ENCODE results near the gene DCN.
A peak's percentile ranks its signal among the peaks of the same experiment; 100 is the strongest.

Gene DCN

DNA sequence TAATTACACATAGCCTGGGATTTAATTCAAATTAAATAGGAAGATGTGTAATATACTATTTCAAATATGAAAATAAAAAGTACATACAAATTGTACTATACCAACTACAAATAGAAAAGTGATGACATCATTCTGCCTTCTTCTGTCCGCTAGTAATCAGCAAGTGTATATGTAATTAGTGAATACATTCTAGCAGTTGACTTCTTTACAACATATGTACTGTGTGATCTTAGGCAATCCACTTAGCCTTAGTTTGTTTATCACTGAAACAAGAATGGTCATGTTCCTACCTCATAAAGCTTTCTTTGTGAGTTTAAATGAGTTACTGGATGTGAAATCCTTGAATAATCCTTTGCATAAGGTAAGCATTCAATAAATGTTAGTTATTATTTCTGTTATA is 63.5 kb downstream of the DCN start:
- no CpG with 5 or more reads among the region's 1 CpG for WGBS (ENCODE audit: insufficient coverage, insufficient read length)

GRCh38 chr12:91113621-91114020 is 69.0 kb downstream of the DCN start:
- Histone ChIP-seq H3K4me3 (ENCODE audit: low read length) (no peak overlapping the region), H3K36me3 (ENCODE audit: control insufficient read depth, insufficient read depth, low read length) (no peaks in the 10 kb centered on the region), H3K9me3 (ENCODE audit: control insufficient read depth, insufficient read depth, low read length) (no peaks in the 10 kb centered on the region), H3K27me3 (ENCODE audit: control insufficient read depth, insufficient read depth, low read length) (no peaks in the 10 kb centered on the region), H3K4me1 (ENCODE audit: control insufficient read depth, insufficient read depth, low read length) (no peaks in the 10 kb centered on the region; the same call in 1 of the 2 replicates), H3K27ac (ENCODE audit: low read length) (no peak overlapping the region)
- WGBS (ENCODE audit: insufficient coverage, insufficient read length), result no CpG with 5 or more reads among the region's 6 CpGs
- DNase-seq (ENCODE audit: low read depth, low spot score), result no peak

More for the DNA sequence above, 63.5 kb downstream of the DCN start:
- Histone ChIP-seq H3K36me3 (ENCODE audit: control insufficient read depth, insufficient read depth, low read length) (no peaks in the 10 kb centered on the region), H3K27ac (ENCODE audit: low read length) (no peak overlapping the region), H3K27me3 (ENCODE audit: control insufficient read depth, insufficient read depth, low read length) (no peaks in the 10 kb centered on the region), H3K4me1 (ENCODE audit: control insufficient read depth, insufficient read depth, low read length) (no peaks in the 10 kb centered on the region), H3K4me3 (ENCODE audit: low read length) (no peak overlapping the region), H3K9me3 (ENCODE audit: control insufficient read depth, insufficient read depth, low read length) (no peaks in the 10 kb centered on the region)
- DNase-seq (ENCODE audit: low read depth, low spot score), result no peak

GRCh38 chr12:91111366-91112325 is 71.0 kb downstream of the DCN start, which contains the start of gene LUM:
Gene LUM, minus strand, starts transcription at chr12:91111494. Its CDS starts 2,515 bp downstream, at chr12:91108979.
- DNase-seq (ENCODE audit: low read depth, low spot score), result no peak
- WGBS (ENCODE audit: insufficient coverage, insufficient read length), result no CpG with 5 or more reads among the region's 7 CpGs
- H3K36me3 ChIP-seq (ENCODE audit: control insufficient read depth, insufficient read depth, low read length), result no peaks in the 10 kb centered on the region

DNA sequence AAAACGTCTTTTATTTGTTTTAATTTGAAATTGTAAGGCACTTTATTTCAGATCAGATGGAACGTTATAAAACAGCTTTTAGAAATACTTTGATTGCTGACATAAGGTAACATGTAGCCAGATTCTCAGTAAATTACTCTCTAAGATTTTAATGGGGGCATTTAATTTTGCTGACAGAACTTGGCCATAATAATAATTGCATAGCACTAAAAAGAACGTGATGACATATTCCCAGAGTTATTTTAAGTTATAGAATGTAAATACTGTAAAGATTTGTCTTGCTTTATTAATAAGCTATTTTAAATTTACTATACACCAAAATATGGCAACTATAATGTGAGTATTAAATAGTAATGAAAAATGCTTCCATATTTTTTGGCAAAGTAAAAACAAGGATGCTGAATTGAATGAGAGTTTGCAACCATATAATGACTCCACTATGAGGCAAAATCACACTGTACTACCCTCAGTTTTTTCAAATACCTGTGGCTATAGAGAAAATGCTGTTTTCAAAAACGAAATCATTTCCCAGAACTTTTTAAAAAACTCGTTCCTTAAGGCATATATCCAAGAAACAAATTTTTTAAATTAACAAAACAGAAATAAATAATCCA is 72.2 kb downstream of the DCN start:
- Histone ChIP-seq H3K9me3 (ENCODE audit: control insufficient read depth, insufficient read depth, low read length) (no peaks in the 10 kb centered on the region), H3K4me1 (ENCODE audit: control insufficient read depth, insufficient read depth, low read length) (no peaks in the 10 kb centered on the region; the same call in 1 of the 2 replicates), H3K27me3 (ENCODE audit: control insufficient read depth, insufficient read depth, low read length) (no peaks in the 10 kb centered on the region), H3K36me3 (ENCODE audit: control insufficient read depth, insufficient read depth, low read length) (no peaks in the 10 kb centered on the region), H3K4me3 (ENCODE audit: low read length) (no peak overlapping the region), H3K27ac (ENCODE audit: low read length) (no peak overlapping the region)
- WGBS (ENCODE audit: insufficient coverage, insufficient read length), result no CpG with 5 or more reads among the region's 5 CpGs
- DNase-seq (ENCODE audit: low read depth, low spot score), result no peak

More at GRCh38 chr12:91111366-91112325, 71.0 kb downstream of the DCN start, which contains the start of gene LUM:
- H3K27ac ChIP-seq (ENCODE audit: low read length), result no peak within 1 kb of the TSS
- H3K4me1 ChIP-seq (ENCODE audit: control insufficient read depth, insufficient read depth, low read length), result no peaks in the 10 kb centered on the region; the same call in 1 of the 2 replicates
- no peaks in the 10 kb centered on the region for H3K27me3 ChIP-seq (ENCODE audit: control insufficient read depth, insufficient read depth, low read length)
- no peaks in the 10 kb centered on the region for H3K9me3 ChIP-seq (ENCODE audit: control insufficient read depth, insufficient read depth, low read length)
- no peak within 1 kb of the TSS for H3K4me3 ChIP-seq (ENCODE audit: low read length)

DNA sequence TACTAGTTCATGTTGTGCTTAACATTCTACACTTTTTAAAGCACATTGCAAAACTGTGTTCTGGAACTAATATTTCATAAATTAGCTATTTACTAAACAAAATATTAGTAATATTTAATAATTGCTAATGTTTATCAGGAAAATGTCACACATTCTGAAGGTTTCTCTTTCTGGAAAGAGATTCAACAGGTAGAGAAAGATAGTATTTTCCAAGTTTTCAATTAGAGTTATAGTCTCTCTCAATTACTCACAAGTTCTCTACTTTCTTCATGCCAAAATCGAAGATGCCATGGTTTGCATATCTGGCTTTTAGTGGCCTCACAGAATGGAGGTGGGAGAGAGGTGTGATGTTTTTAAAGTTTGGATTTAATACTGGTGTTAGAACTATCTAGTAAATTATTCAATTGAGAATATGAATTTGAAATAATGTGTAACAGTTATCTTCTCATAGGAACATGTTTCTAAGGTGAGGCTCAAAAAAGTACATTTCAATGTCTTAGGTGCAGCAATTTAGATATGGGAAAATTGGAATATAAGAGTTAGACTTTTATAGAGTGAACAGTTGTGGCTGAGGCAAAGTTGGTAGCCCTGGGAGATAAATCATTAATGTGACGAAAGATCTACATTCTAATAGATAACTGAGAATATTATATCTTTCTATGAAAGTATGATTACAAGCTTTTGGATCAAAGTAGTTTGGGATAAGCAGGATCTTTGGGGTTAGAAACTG is 72.9 kb downstream of the DCN start:
- Histone ChIP-seq H3K27me3 (ENCODE audit: control insufficient read depth, insufficient read depth, low read length) (no peaks in the 10 kb centered on the region), H3K4me3 (ENCODE audit: low read length) (no peak overlapping the region), H3K4me1 (ENCODE audit: control insufficient read depth, insufficient read depth, low read length) (no peaks in the 10 kb centered on the region; the same call in 1 of the 2 replicates), H3K27ac (ENCODE audit: low read length) (no peak overlapping the region), H3K9me3 (ENCODE audit: control insufficient read depth, insufficient read depth, low read length) (no peaks in the 10 kb centered on the region), H3K36me3 (ENCODE audit: control insufficient read depth, insufficient read depth, low read length) (no peaks in the 10 kb centered on the region)
- no peak for DNase-seq (ENCODE audit: low read depth, low spot score)
- WGBS (ENCODE audit: insufficient coverage, insufficient read length), result no CpG with 5 or more reads among the region's 2 CpGs

- DNase-seq (ENCODE audit: low read depth, low spot score), result peak; percentile 22
- Histone ChIP-seq H3K27me3 (ENCODE audit: control insufficient read depth, insufficient read depth, low read length) (no peaks in the 10 kb centered on the region), H3K4me3 (ENCODE audit: low read length) (no peak overlapping the region), H3K36me3 (ENCODE audit: control insufficient read depth, insufficient read depth, low read length) (no peaks in the 10 kb centered on the region), H3K4me1 (ENCODE audit: control insufficient read depth, insufficient read depth, low read length) (no peaks in the 10 kb centered on the region; the same call in 1 of the 2 replicates), H3K9me3 (ENCODE audit: control insufficient read depth, insufficient read depth, low read length) (no peaks in the 10 kb centered on the region), H3K27ac (ENCODE audit: low read length) (no peak overlapping the region)
- no CpG with 5 or more reads among the region's 7 CpGs for WGBS (ENCODE audit: insufficient coverage, insufficient read length)
Measured at GRCh38 chr12:91109148-91109564, 73.5 kb downstream of the DCN start.

DNA sequence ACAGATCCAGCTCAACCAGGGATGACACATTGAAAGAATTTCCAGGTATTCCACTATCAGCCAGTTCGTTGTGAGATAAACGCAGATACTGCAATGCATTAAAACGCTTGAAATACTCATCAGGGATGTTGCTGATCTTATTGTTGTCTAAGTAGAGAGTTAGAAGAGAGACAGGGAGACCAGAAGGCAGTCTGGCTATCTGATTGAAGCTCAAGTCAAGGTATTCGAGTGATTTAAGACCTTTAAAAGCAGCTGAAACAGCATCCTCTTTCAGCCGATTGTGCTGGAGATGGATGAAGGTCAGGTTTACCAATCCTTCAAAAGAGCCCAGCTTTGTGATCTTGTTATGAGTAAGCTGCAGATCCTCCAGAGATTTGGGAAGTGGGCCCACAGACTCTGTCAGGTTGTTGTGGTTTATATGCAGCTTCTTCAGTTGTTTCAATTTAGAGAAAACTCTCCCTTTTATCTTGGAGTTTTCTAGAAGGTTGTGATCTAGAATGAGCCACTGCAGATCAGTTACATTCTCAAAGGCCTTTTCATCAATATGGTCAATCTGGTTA is 74.3 kb downstream of the DCN start:
- H3K4me1 ChIP-seq (ENCODE audit: control insufficient read depth, insufficient read depth, low read length), result no peaks in the 10 kb centered on the region; the same call in 1 of the 2 replicates
- no peak overlapping the region for H3K27ac ChIP-seq (ENCODE audit: low read length)
- H3K36me3 ChIP-seq (ENCODE audit: control insufficient read depth, insufficient read depth, low read length), result no peaks in the 10 kb centered on the region
- H3K4me3 ChIP-seq (ENCODE audit: low read length), result no peak overlapping the region
- H3K9me3 ChIP-seq (ENCODE audit: control insufficient read depth, insufficient read depth, low read length), result no peaks in the 10 kb centered on the region
- no CpG with 5 or more reads among the region's 5 CpGs for WGBS (ENCODE audit: insufficient coverage, insufficient read length)
- DNase-seq (ENCODE audit: low read depth, low spot score), result no peak
- H3K27me3 ChIP-seq (ENCODE audit: control insufficient read depth, insufficient read depth, low read length), result no peaks in the 10 kb centered on the region

GRCh38 chr12:91106283-91106682 is 76.3 kb downstream of the DCN start:
- DNase-seq (ENCODE audit: low read depth, low spot score), result no peak
- Histone ChIP-seq H3K36me3 (ENCODE audit: control insufficient read depth, insufficient read depth, low read length) (no peaks in the 10 kb centered on the region), H3K27ac (ENCODE audit: low read length) (no peak overlapping the region), H3K4me3 (ENCODE audit: low read length) (no peak overlapping the region), H3K4me1 (ENCODE audit: control insufficient read depth, insufficient read depth, low read length) (no peaks in the 10 kb centered on the region; the same call in 1 of the 2 replicates), H3K9me3 (ENCODE audit: control insufficient read depth, insufficient read depth, low read length) (no peaks in the 10 kb centered on the region), H3K27me3 (ENCODE audit: control insufficient read depth, insufficient read depth, low read length) (no peaks in the 10 kb centered on the region)

DNA sequence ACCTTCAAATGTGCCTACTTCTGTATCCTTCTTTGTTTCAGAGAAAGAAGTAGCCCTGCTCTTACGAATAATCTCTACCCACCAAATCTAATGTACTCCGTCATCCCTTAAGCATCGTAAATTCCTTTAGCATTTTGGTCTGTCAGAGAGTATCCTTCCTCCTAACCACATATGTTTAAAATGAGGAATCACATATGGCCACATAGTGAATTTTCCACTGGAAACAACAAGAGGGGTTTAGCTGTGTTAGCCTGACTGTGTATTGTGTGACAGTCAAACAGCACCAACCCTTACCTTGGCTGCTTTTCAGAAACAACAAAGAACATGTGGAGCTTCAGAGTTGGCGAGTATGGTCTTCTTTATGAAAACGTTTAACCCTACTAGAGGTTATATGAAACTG is 76.8 kb downstream of the DCN start:
- Histone ChIP-seq H3K36me3 (ENCODE audit: control insufficient read depth, insufficient read depth, low read length) (no peaks in the 10 kb centered on the region), H3K4me3 (ENCODE audit: low read length) (no peak overlapping the region), H3K9me3 (ENCODE audit: control insufficient read depth, insufficient read depth, low read length) (no peaks in the 10 kb centered on the region), H3K27me3 (ENCODE audit: control insufficient read depth, insufficient read depth, low read length) (no peaks in the 10 kb centered on the region), H3K27ac (ENCODE audit: low read length) (no peak overlapping the region), H3K4me1 (ENCODE audit: control insufficient read depth, insufficient read depth, low read length) (no peaks in the 10 kb centered on the region; the same call in 1 of the 2 replicates)
- DNase-seq (ENCODE audit: low read depth, low spot score), result no peak
- no CpG with 5 or more reads among the region's 5 CpGs for WGBS (ENCODE audit: insufficient coverage, insufficient read length)

Measured in iPS DF 6.9 (cell line).